Prostate gland (tissue), 2 donors: ENCODE measurements around the gene PAX4. TPM values are rescaled to one million over a fixed set of nuclear protein-coding genes. Genes with fewer than 3 reads are reported as not detected.

ENCODE experiments used
- DNase-seq: peaks from one replicate; pipeline ENCODE4 v3.0.0-alpha.2; 2019; ENCODE audit warnings: low spot score
- H3K27ac ChIP-seq, 2 donors: fragments of 200-600 bp; sonication (generic); 2 replicates each; pipeline ENCODE4 v1.5.1; 2017 to 2019
- H3K27me3 ChIP-seq: fragments of 200-600 bp; sonication (generic); replicated peaks from 2 replicates; pipeline ENCODE4 v1.5.1; 2019; ENCODE audit not compliant: insufficient read depth
- H3K36me3 ChIP-seq, 2 donors: fragments of 200-600 bp; sonication (generic); 1 replicate in 1 of 2; 2 replicates in 1 of 2; pipeline versions ENCODE4 v1.5.1 to v1.8.1; 2017 to 2019
- H3K4me1 ChIP-seq: fragments of 200-600 bp; sonication (generic); replicated peaks from 2 replicates; pipeline ENCODE4 v1.5.1; 2019
- H3K4me3 ChIP-seq, 2 donors: fragments of 200-600 bp; sonication (generic); 2 replicates each; pipeline ENCODE4 v1.5.1; 2017 to 2019
- H3K9me3 ChIP-seq: fragments of 200-600 bp; sonication (generic); 2 replicates; pipeline ENCODE4 v1.5.1; 2017
- CTCF ChIP-seq, 4 experiments: fragments of 200-600 bp in 2 of 4; fragments of 450-650 bp in 2 of 4; sonication (generic) in 2 of 4; IDR thresholded peaks; 1 replicate in 3 of 4; 2 replicates in 1 of 4; pipeline ENCODE4 v1.5.1; 2016 to 2019; ENCODE audit warnings: antibody characterized with exemption in 4 of 4, mild to moderate bottlenecking in 2 of 4, moderate library complexity in 2 of 4
- POLR2A ChIP-seq: fragments of 450-650 bp; IDR thresholded peaks from one replicate; pipeline ENCODE4 v1.6.1; 2016; ENCODE audit warnings: antibody characterized with exemption, mild to moderate bottlenecking
- POLR2AphosphoS5 ChIP-seq: sonication (generic); formaldehyde crosslinking; IDR thresholded peaks from one replicate; pipeline ENCODE4 v1.6.1; 2017; ENCODE audit warnings: antibody characterized with exemption
- WGBS: methylation state at CpG from one replicate; pipeline ENCODE4 v1.1.5; 2018; 5-methylcytosine and 5-hydroxymethylcytosine counted together
- intact Hi-C: fragments of 100-400 bp; cut with DNase I; formaldehyde crosslinking; loops from one replicate; pipeline ENCODE4 v1.14.2; 2022
- total RNA-seq, 2 donors: library from RNA; depleted of rRNA; stranded (reverse); fragments of >200 nt; gene quantifications; one replicate each; pipeline ENCODE4 v1.1.0, GENCODE V29; 2016

Gene PAX4
- total RNA-seq, 2 donors from 2014 or later: not detected

- Histone ChIP-seq H3K9me3 (no peaks in the 10 kb centered on the region), H3K36me3 (peaks cover 0 to 9% of the 10 kb centered on the region in 2 donors), H3K27me3 (no peaks in the 10 kb centered on the region), H3K27ac (no peak overlapping the region), H3K4me3 (no peak overlapping the region), H3K4me1 (peaks cover 6% of the 10 kb centered on the region)
- TF ChIP-seq POLR2A (no peak), POLR2AphosphoS5 (no peak), CTCF (IDR thresholded peaks at IDR 0.05) (no peak)
- DNase-seq: no peak
- intact Hi-C loops: no loop called here
- WGBS: 78% methylated on average over 4 of the region's 4 CpGs
Measured at GRCh38 chr7:127592550-127592949, 25.4 kb downstream of the PAX4 start.

GRCh38 chr7:127591591-127591990, 26.4 kb downstream of the PAX4 start:
- H3K27ac ChIP-seq: no peak overlapping the region
- no peaks in the 10 kb centered on the region for H3K9me3 ChIP-seq
- H3K4me1 ChIP-seq: peaks cover 6% of the 10 kb centered on the region
- intact Hi-C loops: no loop called here
- TF ChIP-seq CTCF (IDR thresholded peaks at IDR 0.05) (no peak), POLR2A (no peak), POLR2AphosphoS5 (no peak)
- no peak overlapping the region for H3K4me3 ChIP-seq
- H3K27me3 ChIP-seq: no peaks in the 10 kb centered on the region
- 71% methylated on average over 6 of the region's 6 CpGs for WGBS
- DNase-seq: no peak
- peaks cover 0 to 9% of the 10 kb centered on the region in 2 donors for H3K36me3 ChIP-seq

DNA sequence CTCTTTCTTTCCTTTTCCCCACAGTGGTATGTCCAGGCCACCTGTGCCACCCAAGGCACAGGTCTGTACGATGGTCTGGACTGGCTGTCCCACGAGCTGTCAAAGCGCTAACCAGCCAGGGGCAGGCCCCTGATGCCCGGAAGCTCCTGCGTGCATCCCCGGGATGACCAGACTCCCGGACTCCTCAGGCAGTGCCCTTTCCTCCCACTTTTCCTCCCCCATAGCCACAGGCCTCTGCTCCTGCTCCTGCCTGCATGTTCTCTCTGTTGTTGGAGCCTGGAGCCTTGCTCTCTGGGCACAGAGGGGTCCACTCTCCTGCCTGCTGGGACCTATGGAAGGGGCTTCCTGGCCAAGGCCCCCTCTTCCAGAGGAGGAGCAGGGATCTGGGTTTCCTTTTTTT, 26.8 kb downstream of the PAX4 start:
- no peak overlapping the region for H3K4me3 ChIP-seq
- intact Hi-C loops: no loop called here
- H3K9me3 ChIP-seq: no peaks in the 10 kb centered on the region
- H3K27me3 ChIP-seq: no peaks in the 10 kb centered on the region
- WGBS: 90% methylated on average over 7 of the region's 7 CpGs
- TF ChIP-seq POLR2A (no peak), POLR2AphosphoS5 (no peak), CTCF (IDR thresholded peaks at IDR 0.05) (no peak)
- no peak for DNase-seq
- peaks cover 0 to 9% of the 10 kb centered on the region in 2 donors for H3K36me3 ChIP-seq
- H3K4me1 ChIP-seq: peaks cover 6% of the 10 kb centered on the region
- no peak overlapping the region for H3K27ac ChIP-seq

DNA sequence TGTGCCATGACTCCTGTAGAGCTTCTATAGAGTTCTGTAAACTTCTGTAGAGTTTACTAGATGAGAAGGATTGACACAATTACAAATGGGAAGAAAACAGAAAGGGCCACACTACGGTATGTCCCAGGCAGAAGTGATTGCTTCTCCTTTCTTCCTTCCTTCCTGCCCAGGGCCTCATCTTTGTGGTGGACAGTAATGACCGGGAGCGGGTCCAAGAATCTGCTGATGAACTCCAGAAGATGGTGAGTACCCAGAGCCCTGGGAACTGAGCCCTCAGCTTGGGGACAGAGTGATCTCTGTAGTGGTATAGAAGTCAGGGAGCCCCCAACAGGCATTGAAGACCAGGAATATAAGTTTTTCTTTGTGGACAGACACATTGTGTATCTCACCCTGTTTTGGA, 28.0 kb downstream of the PAX4 start:
- H3K27ac ChIP-seq: no peak overlapping the region
- intact Hi-C loops: loop anchor here (2.0 to 10.0 kb wide), 3 partner anchors 61 to 445 kb away; partner anchors contain the start of genes LRRC4 and ZNF800
- no peaks in the 10 kb centered on the region for H3K27me3 ChIP-seq

More for the DNA sequence above, 28.0 kb downstream of the PAX4 start:
- Histone ChIP-seq H3K4me1 (peaks cover 6% of the 10 kb centered on the region), H3K4me3 (no peak overlapping the region), H3K9me3 (no peaks in the 10 kb centered on the region), H3K36me3 (peaks cover 0 to 9% of the 10 kb centered on the region in 2 donors)
- no peak for DNase-seq
- TF ChIP-seq POLR2AphosphoS5 (no peak), POLR2A (no peak), CTCF (IDR thresholded peaks at IDR 0.05) (no peak)
- 77% methylated on average over 3 of the region's 3 CpGs for WGBS
